Measurements from ENCODE around the gene HERC5.
A peak's percentile ranks its signal among the peaks of the same experiment; 100 is the strongest.

Gene HERC5

DNA sequence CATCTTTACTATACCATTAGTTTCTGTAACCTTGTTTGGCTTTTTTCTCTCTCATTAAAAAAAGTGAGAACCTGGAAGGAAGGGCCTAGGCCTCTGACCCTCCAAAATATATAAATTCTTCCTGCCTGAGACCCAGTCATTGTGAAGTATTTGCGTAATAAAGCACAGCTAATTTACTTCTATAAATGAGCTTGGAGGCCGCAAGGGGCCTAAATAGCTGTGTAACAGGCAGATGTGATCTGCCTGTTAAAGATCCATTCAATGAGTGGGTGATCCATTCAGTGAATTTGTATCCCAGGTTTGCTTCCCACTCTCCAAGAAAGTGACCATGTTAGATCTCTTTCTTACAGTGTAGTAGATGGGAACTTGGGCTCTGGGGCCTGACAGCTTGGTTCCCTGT lies 67.3 kb downstream of the HERC5 start:
- DNase-seq = no peak

DNA sequence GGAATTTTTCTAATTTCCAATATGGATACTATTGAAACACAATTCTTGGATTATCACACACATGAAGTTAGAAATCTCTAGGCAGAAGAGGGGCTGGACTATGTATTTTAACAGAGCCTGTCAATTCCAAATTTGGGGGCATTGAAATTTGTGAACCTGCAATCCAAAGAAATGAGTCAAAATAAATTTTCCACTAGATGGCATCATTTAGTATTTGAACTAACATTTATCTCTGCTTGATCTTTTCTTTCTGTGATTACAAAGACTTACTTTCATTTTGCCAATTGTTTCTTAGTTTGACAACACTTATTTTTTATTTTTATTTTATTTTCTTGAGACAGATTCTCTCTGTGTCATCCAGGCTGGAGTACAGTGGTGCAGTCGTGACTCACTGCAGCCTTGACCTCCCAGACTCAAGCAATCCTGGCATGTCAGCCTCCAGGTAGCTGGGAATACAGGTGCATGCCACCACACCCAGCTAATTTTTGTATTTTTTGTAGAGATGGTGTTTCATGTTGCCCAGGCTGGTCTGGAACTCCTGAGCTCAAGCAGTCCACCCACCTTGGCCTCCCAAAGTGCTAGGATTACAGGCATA lies 69.4 kb downstream of the HERC5 start:
- no peak for DNase-seq

DNA sequence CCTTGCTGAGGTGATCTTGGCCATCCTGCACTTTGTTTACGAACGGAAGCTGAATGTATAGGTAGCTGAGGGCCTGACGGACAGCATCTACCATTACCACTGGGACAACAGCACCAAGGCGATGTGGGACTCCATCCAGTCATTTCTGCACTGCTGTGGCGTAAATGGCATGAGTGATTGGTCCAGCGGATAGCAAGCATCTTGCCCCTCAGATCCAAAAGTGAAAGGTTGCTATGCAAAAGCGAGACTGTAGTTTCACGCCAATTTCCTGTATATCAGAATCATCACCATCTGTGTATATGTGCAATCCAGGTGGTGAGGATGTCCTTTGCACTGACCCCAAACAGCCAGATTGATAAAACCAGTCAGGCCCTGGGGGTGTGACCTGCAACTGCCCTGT lies 70.9 kb downstream of the HERC5 start:
- DNase-seq = no peak

DNA sequence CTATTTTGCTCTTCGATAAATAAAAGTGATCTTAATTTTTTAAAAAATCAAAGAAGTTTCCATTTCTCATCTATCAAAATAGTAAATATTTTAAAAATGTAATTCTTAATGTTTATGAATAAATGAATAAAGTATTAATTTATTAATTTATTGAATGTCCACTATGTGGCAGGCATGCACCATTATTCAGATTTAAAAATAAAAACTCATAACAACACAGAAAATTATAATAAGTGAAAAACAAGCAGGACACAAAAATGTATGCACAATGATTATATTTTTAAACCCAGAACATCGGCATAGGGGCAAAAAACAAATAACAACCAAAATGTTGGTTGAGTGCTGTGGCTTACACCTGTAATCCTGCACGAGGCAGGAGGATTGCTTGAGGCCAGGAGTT lies 71.9 kb downstream of the HERC5 start:
- DNase-seq = no peak

DNA sequence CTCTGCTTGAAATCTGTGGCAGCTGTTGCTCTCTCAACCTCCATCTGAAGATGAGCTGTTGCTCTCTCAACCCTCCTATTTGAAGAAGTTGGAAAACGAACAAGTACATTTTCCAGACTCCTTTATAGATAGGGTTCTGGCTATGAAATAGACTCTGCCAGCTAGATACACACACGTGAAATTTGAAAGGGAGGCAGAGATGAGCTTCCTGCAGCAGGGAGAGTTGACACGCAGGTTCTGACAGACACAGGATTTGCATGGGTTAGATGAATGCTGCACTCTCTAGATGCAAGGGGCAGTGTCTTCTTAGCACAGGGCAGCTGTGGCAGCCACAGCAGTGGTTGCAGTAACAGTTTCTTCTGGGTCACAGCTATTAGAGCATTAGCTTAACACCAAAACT lies 74.6 kb downstream of the HERC5 start:
- DNase-seq = no peak

DNA sequence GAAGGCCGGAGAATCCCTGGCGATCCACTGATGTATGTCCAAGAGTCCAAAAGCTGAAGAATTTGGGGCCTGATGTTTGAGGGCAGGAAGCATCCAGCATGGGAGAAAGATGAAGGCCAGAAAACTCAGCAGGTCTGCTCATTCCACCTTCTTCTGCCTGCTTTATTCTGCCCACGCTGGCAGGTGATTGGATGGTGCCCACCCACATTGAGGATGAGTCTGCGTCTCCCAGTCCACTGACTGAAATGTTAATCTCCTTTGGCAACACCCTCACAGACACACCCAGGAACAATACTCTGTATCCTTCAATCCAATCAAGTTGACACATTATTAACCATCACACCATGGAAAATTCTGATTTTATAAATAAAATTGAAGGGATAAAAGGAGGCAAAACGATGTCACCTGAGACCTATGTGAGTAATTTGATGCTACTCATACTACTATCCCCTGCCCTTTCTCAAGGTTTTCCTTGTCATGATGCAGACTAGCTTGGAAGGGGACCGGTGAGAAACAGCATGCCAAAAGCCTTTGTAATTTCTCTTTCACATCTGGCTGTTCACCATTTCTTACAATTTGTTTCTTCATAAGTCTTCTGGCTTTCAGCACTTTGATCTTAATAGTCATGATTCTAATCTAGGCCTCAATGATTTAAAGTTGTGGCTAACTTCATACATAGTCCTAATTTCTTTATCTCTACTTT lies 76.3 kb downstream of the HERC5 start:
- DNase-seq = no peak

DNA sequence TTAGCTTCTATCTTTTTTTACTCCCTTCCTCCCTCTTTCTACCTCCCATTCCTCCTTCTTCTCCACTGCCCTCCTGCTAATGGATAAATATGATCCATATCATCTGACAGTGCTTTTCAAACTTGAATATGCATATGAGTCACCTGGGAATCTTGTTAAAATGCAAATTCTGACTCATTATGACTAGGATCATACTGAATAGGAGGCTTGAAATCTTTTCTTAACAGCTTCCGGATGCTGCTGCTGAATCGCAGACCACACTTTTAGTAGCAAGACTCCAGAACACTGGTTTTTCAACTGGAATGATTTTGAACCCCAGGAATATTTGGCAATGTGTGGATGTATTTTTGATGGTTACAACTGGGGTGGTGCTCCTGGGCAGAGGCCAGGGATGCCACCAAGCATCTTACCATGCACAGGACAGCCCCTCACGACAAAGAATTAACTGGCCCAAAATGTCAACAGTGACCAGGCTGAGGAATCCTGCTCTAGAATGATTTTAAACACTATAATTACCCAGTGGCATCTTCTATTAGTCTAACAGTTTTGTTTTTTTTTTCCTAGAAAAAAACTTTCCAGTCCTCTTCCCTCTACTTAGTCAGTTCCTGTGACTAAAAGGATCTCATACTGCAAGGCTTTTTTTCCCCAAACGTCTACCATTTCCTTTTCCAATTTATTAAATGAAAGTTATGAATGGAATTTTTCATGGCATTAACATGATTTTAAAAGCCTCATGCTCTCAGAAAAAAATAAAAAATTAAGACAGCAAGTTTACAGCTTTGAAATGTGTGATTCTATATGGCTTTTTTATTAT lies 77.2 kb downstream of the HERC5 start:
- no peak for DNase-seq

DNA sequence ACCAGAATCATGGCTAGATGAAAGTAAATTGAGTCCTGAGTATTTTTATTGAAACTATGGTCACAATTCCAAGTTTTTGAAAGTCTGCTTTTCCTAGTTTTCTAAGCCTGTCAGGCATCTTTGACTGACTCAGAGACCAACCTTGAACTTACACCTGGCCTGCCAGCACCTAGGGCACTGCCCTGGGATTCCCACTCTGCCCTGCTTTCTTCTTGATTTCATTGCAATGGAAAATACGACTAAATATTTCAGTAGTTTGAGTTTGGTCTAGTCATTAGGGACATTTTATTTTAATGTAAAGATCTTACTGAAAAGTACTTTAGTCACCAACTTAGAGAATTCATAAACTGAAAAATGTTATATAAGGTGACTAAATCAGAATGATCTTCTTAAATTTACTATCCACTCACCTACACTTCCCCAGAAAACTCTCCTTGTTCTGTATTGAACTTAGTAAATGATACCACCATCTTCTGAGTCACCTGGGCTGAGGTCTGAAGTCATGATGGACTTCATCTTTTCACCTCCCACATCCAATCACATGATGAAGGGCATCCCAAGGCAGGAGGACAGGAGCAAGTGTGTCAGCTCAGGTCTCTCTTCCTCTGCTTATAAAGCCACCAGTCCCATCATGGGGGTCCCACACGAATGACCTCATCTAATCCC lies 78.3 kb downstream of the HERC5 start:
- DNase-seq = no peak

DNA sequence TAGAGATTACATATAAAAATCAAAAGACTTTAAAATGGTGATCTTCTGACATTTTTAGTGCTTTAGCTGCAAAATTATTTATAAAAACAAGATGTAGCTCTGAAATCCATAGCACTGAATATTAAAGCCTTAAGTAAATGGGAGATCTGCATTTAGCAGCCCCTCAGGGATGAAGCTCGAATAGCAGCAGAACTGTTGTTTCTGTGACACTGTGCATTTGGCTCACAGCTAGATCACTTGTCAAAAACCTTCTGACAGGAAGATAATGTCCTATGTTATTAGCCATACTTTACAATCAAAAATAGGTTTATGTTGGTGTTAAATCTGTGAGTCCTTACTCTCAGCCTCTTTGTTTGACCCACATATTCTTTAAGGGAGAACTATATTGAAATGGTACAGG lies 80.8 kb downstream of the HERC5 start:
- DNase-seq = no peak

DNA sequence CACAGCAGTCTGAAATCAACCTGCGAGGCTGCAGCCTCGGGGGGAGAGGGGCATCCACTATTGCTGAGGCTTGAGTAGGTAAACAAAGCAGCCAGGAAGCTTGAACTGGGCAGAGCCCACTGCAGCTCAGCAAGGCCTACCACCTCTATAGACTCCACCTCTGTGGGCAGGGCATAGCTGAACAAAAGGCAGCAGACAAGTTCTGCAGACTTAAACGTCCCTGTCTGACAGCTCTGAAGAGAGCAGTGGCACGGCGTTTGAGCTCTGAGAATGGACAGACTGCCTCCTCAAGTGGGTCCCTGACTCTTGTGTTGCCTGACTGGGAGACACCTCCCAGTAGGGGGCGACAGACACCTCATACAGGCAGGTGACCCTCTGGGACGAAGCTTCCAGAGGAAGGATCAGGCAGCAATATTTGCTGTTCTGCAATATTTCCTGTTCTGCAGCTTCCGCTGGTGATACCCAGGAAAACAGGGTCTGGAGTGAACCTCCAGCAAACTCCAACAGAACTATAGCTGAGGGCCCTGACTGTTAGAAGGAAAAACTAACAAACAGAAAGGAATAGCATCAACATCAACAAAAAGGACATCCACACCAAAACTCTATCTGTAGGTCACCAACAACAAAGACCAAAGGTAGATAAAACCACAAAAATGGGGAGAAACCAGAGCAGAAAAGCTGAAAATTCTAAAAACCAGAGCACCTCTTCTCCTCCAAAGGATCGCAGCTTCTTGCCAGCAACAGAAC lies 82.6 kb downstream of the HERC5 start:
- DNase-seq = peak; percentile 86

DNA sequence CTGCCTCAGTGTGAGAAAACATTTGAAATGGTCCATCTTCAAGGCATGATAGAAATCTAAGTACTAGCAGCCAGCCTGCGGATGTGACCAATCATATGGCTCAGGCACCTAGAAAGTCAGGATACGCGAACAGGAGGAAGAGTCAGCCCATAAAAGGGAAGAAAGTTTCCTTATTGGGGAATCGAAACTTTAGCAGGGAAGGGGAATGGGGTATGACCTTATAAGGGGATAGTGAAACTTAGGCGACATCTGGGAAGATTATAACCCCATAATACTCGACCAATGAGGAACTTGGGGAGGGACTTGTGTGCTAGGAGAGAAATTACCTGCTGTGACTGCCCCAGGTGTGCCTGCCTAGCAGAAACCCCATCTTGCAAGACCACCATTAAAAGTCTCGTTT lies 92.9 kb downstream of the HERC5 start:
- no peak for DNase-seq
